Skeletal muscle tissue (tissue), 4 donors: ENCODE measurements around the gene LRFN2. TPM values are rescaled to one million over a fixed set of nuclear protein-coding genes. Genes with fewer than 3 reads are reported as not detected.

Experiments
- H3K27ac ChIP-seq: one replicate; pipeline ENCODE4 v1.7.0; 2013; ENCODE audit warnings: mild to moderate bottlenecking, low read depth, low read length, inconsistent platforms
- H3K27me3 ChIP-seq, 3 donors: one replicate each; pipeline ENCODE4 v1.7.0; 2013; ENCODE audit warnings: low read length in 3 of 3; ENCODE audit not compliant: control insufficient read depth in 3 of 3, insufficient read depth in 3 of 3
- H3K36me3 ChIP-seq, 3 donors: one replicate each; pipeline ENCODE4 v1.7.0; 2013; ENCODE audit warnings: low read length in 3 of 3; ENCODE audit not compliant: control insufficient read depth in 3 of 3, insufficient read depth in 3 of 3
- H3K4me1 ChIP-seq, 3 donors: one replicate each; pipeline ENCODE4 v1.7.0; 2013; ENCODE audit warnings: low read length in 3 of 3, mild to moderate bottlenecking in 3 of 3; ENCODE audit not compliant: control insufficient read depth in 3 of 3, insufficient read depth in 3 of 3
- H3K4me3 ChIP-seq, 3 donors: one replicate each; pipeline ENCODE4 v1.7.0; 2013; ENCODE audit warnings: low read length in 3 of 3
- H3K9ac ChIP-seq, 3 donors: one replicate each; pipeline ENCODE4 v1.7.0; 2013; ENCODE audit warnings: low read length in 3 of 3, mild to moderate bottlenecking in 3 of 3, moderate library complexity in 2 of 3, low read depth in 1 of 3
- H3K9me3 ChIP-seq, 3 donors: one replicate each; pipeline ENCODE4 v1.7.0; 2013; ENCODE audit warnings: low read length in 3 of 3; ENCODE audit not compliant: control insufficient read depth in 3 of 3
- total RNA-seq: library from RNA; depleted of rRNA; stranded (reverse); fragments of >200 nt; gene quantifications from one replicate; pipeline ENCODE4 v1.2.3, GENCODE V29; 2014
- donor health status: Osteomylitis.

Gene LRFN2
- total RNA-seq, 1 donor from 2014 or later = not detected

GRCh38 chr6:40393641-40394040 is 193.5 kb downstream of the LRFN2 start:
- H3K9me3 ChIP-seq = no peaks in the 10 kb centered on the region
- H3K27me3 ChIP-seq = peaks cover 0 to 4% (median 0%) of the 10 kb centered on the region in 3 donors
- H3K4me1 ChIP-seq = peaks cover 0 to 9% (median 5%) of the 10 kb centered on the region in 3 donors
- H3K36me3 ChIP-seq = no peaks in the 10 kb centered on the region
- H3K9ac ChIP-seq = no peak overlapping the region
- no peak overlapping the region for H3K27ac ChIP-seq
- H3K4me3 ChIP-seq = no peak overlapping the region

GRCh38 chr6:40392589-40392988 is 194.6 kb downstream of the LRFN2 start:
- no peak overlapping the region for H3K9ac ChIP-seq
- peaks cover 0 to 9% (median 5%) of the 10 kb centered on the region in 3 donors for H3K4me1 ChIP-seq
- H3K4me3 ChIP-seq = no peak overlapping the region
- no peaks in the 10 kb centered on the region for H3K36me3 ChIP-seq
- H3K27me3 ChIP-seq = peaks cover 0 to 4% (median 0%) of the 10 kb centered on the region in 3 donors
- no peaks in the 10 kb centered on the region for H3K9me3 ChIP-seq
- no peak overlapping the region for H3K27ac ChIP-seq

- Histone ChIP-seq H3K36me3 (no peaks in the 10 kb centered on the region), H3K4me3 (no peak overlapping the region), H3K27me3 (peaks cover 0 to 4% (median 0%) of the 10 kb centered on the region in 3 donors), H3K9me3 (no peaks in the 10 kb centered on the region), H3K27ac (no peak overlapping the region), H3K9ac (no peak overlapping the region), H3K4me1 (peaks cover 0 to 9% (median 5%) of the 10 kb centered on the region in 3 donors)
Observed at GRCh38 chr6:40391851-40392517, 195.2 kb downstream of the LRFN2 start.

- no peak overlapping the region for H3K4me3 ChIP-seq
- peaks cover 0 to 9% (median 5%) of the 10 kb centered on the region in 3 donors for H3K4me1 ChIP-seq
- no peak overlapping the region for H3K27ac ChIP-seq
- no peak overlapping the region for H3K9ac ChIP-seq
- H3K9me3 ChIP-seq = no peaks in the 10 kb centered on the region
- no peaks in the 10 kb centered on the region for H3K36me3 ChIP-seq
- H3K27me3 ChIP-seq = peaks cover 0 to 4% (median 3%) of the 10 kb centered on the region in 3 donors
Observed at GRCh38 chr6:40391086-40391485, 196.1 kb downstream of the LRFN2 start.

- H3K9ac ChIP-seq = no peak overlapping the region
- H3K9me3 ChIP-seq = no peaks in the 10 kb centered on the region
- peaks cover 0 to 4% (median 3%) of the 10 kb centered on the region in 3 donors for H3K27me3 ChIP-seq
- H3K4me3 ChIP-seq = no peak overlapping the region
- H3K27ac ChIP-seq = no peak overlapping the region
- peaks cover 0 to 4% (median 3%) of the 10 kb centered on the region in 3 donors for H3K4me1 ChIP-seq
- no peaks in the 10 kb centered on the region for H3K36me3 ChIP-seq
Observed at GRCh38 chr6:40390144-40390800, 196.9 kb downstream of the LRFN2 start.

GRCh38 chr6:40389254-40389653 is 197.9 kb downstream of the LRFN2 start:
- H3K4me3 ChIP-seq = no peak overlapping the region
- H3K4me1 ChIP-seq = no peaks in the 10 kb centered on the region
- H3K36me3 ChIP-seq = no peaks in the 10 kb centered on the region
- H3K27me3 ChIP-seq = peaks cover 0 to 4% (median 3%) of the 10 kb centered on the region in 3 donors
- H3K9me3 ChIP-seq = no peaks in the 10 kb centered on the region
- H3K9ac ChIP-seq = no peak overlapping the region
- H3K27ac ChIP-seq = no peak overlapping the region

- no peaks in the 10 kb centered on the region for H3K36me3 ChIP-seq
- H3K4me3 ChIP-seq = no peak overlapping the region
- H3K9ac ChIP-seq = no peak overlapping the region
- H3K27ac ChIP-seq = no peak overlapping the region
- H3K4me1 ChIP-seq = no peaks in the 10 kb centered on the region
- H3K9me3 ChIP-seq = no peaks in the 10 kb centered on the region
- H3K27me3 ChIP-seq = peaks cover 0 to 4% (median 3%) of the 10 kb centered on the region in 3 donors
Observed at GRCh38 chr6:40387871-40388264, 199.3 kb downstream of the LRFN2 start.

- no peak overlapping the region for H3K4me3 ChIP-seq
- no peak overlapping the region for H3K9ac ChIP-seq
- no peaks in the 10 kb centered on the region for H3K4me1 ChIP-seq
- H3K27ac ChIP-seq = no peak overlapping the region
- H3K27me3 ChIP-seq = peaks cover 0 to 4% (median 3%) of the 10 kb centered on the region in 3 donors
- H3K36me3 ChIP-seq = no peaks in the 10 kb centered on the region
- H3K9me3 ChIP-seq = no peaks in the 10 kb centered on the region
Observed at GRCh38 chr6:40387127-40387870, 199.9 kb downstream of the LRFN2 start.

- no peak overlapping the region for H3K27ac ChIP-seq
- H3K27me3 ChIP-seq = peaks cover 0 to 4% (median 3%) of the 10 kb centered on the region in 3 donors
- no peak overlapping the region for H3K4me3 ChIP-seq
- no peaks in the 10 kb centered on the region for H3K9me3 ChIP-seq
- H3K9ac ChIP-seq = no peak overlapping the region
- H3K4me1 ChIP-seq = no peaks in the 10 kb centered on the region
- H3K36me3 ChIP-seq = no peaks in the 10 kb centered on the region
Observed at GRCh38 chr6:40386200-40386599, 201.0 kb downstream of the LRFN2 start.
